Kidney capillary endothelial cell (primary cell): ENCODE results near the gene RBKS.

Source experiments
- DNase-seq: peaks from one replicate; pipeline ENCODE4 v3.0.0-alpha.2; 2018; ENCODE audit warnings: low spot score

RBKS gene

GRCh38 chr2:27831279-27832050, 58.7 kb downstream of the RBKS start:
- no peak for DNase-seq

- DNase-seq: no peak
Measured at GRCh38 chr2:27830656-27831055, 59.5 kb downstream of the RBKS start.

- DNase-seq: no peak
Measured at GRCh38 chr2:27829791-27830190, 60.4 kb downstream of the RBKS start.

GRCh38 chr2:27828305-27828704, 61.9 kb downstream of the RBKS start:
- no peak for DNase-seq

DNA sequence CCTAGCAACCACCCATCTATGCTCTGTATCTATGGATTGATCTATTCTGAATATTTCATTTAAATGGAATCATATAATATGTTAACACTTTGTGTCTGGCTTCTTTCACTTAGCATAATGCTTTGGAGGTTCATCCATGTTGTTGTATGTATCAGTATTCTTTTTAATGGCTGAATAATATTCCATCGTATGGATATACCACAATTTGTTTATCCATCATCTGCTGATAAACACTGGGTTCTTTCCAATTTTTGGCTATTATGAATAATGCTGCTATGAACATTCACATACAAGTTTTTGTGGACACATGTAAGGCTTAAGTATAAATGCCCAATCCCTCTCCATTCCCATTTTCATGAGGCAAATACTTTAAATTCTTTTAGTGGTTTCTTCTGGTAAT, 65.8 kb downstream of the RBKS start:
- no peak for DNase-seq

- DNase-seq: no peak
Measured at GRCh38 chr2:27823569-27823968, 66.6 kb downstream of the RBKS start.

DNA sequence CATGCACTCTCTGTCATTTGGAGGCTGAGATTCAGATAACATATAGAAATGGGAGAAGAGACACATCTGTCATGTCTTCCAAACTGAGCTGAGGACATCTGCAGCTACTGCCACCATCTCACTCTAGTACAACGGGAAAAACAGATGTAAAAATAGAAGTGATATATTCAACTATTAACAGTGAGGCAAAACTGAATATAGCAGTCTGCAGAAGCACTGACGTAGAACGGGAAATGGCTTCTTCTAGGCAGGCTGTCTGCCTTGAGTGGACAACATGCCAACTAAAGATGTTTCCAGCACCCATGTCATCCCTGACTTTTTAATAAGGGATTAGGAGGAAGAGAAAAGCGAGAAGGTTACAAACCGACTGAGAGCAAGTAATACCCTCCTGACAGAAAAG, 67.1 kb downstream of the RBKS start:
- no peak for DNase-seq

DNA sequence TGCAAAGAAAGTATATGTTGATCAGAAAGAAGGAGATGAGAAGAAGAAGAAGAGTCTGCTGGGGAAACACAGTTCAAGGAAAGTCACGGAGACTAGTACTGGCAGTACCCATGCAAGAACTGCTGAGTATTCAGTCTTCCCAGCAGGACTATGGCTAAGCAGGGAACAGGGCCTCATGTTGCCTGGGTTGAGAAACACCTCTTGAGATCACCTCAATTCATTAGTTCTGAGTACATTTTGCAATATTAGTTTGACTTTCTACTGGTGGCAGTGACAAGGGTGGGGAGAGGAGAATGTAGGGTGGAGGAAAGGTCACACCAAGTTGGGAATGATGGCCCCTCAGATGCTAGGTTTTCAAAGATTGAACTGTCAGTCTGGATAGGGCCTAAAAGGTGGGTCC, 68.1 kb downstream of the RBKS start:
- DNase-seq: no peak

DNA sequence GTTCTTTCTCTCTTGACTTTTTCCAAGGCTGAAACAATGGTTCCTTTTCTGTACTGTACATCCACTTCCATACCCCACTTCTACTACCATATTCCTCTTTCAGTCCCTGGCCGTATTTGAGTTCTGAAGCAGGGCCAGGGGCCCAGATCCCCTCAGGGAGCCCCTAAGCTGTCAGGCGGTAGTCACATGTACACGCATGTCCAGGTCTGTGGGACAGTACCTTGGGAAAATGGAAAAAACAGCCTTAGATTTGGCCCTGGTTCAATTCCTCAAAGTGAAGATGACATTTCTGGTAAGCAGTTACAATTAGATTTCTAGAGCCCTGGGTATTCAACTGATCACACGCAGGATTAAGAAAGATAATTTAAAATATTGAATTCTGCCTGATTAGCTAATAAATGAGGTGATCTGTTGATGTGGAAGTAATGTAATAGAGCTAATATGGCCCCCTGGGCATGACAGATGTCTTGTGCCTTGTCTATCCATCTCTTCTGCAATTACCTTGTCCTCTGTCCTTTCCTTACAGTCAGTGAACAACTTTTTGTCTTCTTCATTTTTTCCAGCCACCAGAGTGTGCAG, 74.2 kb downstream of the RBKS start:
- no peak for DNase-seq

DNA sequence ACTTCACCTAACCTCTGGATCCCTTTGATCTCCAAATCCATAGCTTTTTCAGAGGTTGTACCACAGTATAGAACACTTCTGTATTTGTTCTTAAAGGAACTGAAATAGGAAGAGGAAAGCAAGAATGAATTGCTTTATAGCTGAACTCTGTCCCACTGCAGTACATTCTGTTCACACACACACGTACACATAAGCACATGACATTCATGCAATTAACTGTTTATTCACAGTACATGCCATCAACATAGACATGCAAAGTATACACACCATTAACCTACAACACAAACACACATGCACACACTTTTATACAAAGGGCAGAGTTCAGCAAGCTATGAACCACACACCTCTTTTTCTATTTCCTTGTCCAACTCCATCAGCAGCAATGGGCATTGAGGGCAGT, 75.4 kb downstream of the RBKS start:
- no peak for DNase-seq

DNA sequence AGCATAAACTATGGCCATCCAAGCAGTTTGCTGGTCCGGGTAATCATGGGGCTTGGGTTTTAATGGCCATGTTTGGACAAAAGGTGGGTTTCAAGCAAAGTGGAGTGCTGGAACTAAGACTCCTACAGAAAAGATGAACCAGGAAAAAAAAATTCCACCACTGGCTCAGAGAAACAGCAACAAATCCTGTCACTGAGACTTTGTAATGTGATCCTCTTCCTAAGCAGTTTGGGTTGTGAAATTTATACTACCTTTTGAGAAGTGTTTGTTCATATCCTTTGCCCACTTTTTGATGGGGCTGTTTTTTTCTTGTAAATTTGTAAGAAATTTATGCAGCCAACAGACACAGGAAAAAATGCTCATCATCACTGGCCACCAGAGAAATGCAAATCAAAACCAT, 78.4 kb downstream of the RBKS start:
- no peak for DNase-seq

- no peak for DNase-seq
Measured at GRCh38 chr2:27810455-27810854, 79.7 kb downstream of the RBKS start.

GRCh38 chr2:27809761-27810241, 80.4 kb downstream of the RBKS start:
- peak; percentile 42 for DNase-seq

GRCh38 chr2:27808984-27809383, 81.2 kb downstream of the RBKS start:
- no peak for DNase-seq

- DNase-seq: no peak
Measured at GRCh38 chr2:27808418-27808817, 81.8 kb downstream of the RBKS start.

DNA sequence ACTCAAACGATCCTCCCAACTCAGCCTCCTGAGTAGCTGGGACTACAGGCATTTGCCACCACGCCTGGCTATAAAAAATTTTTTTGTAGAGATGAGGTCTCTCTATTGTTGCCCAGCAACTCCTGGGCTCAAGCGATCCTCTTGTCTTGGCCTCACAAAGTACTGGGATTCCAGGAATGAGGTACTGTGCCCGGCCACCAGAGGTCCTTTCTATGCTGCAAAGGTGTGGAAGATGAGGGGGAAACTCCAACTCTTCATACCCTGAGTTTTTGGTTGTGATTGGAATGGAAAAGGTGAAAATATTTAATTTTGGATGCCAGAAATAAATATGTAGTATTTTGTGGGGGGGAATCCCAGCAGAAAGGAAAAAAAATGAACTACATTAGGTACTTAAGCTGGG, 82.7 kb downstream of the RBKS start:
- DNase-seq: no peak

- no peak for DNase-seq
Measured at GRCh38 chr2:27806311-27807059, 83.7 kb downstream of the RBKS start.

GRCh38 chr2:27805180-27805579, 85.0 kb downstream of the RBKS start:
- DNase-seq: no peak

DNA sequence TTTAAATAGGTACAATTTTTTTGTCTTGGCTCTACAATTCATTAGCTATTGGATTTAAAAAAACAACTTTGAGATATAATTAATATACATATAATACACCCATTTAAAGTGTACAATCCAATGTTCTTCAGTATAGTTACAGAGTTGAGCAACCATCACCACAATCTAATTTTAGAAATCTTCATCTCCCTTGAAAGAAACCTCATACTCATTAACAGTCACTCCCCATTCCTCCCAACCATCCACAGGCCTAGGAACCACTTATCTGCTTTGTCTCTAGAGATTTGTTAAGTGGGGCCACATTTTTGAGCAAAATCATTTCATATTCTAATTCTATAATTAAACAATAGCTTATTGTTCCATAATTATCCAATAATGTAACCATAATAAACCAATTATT, 86.0 kb downstream of the RBKS start:
- no peak for DNase-seq

DNA sequence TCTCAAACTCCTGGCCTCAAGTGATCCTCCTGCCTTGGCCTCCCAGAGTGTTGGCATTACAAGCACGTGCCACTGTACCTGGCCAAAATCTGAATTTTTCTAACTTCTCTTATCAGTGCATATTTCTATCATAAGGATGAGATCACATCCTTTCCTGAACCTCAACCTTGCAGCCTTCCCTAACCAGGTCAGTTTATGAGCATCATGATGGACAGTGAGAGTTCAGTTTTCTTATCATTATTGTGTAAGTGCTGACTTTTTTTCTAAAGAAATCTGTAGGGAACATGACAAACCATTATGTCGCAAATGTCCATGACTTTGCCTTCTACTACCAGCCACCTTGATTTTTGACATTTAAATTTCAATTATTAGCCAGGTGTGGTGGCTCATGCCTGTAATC, 87.1 kb downstream of the RBKS start:
- DNase-seq: no peak

DNA sequence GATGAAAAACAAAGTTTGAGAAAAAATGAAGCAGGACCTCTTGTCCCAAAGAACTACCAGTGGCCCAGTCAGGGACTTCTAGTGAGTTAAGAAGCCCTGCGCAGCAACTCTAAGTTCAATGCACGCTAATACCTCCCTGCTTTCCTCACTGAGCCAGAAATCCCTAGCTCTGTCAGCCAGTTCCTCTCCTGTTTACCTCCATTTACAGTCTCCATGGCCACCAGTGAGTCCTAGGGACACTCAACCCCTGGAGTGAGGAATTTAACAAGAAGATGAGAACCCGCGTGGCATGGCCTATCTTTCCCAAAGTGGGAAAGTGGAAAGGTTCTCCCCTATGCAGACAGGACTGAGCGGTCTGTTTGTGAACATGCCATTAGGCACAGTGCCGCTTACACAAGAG, 87.6 kb downstream of the RBKS start:
- no peak for DNase-seq

- no peak for DNase-seq
Measured at GRCh38 chr2:27800856-27801255, 89.3 kb downstream of the RBKS start.

- DNase-seq: no peak
Measured at GRCh38 chr2:27799646-27800010, 90.6 kb downstream of the RBKS start.
